ENCODE results near the gene PLD3. TPM values are rescaled to one million over a fixed set of nuclear protein-coding genes. Genes with fewer than 3 reads are reported as not detected.
"Not testable (repeated sequence)": the region's sequence is repeated elsewhere in the genome, so short reads cannot be mapped to it uniquely, and the experiment has no call there.

The PLD3 gene
- total RNA-seq, 1 donor from 2014 or later = 104 TPM

DNA sequence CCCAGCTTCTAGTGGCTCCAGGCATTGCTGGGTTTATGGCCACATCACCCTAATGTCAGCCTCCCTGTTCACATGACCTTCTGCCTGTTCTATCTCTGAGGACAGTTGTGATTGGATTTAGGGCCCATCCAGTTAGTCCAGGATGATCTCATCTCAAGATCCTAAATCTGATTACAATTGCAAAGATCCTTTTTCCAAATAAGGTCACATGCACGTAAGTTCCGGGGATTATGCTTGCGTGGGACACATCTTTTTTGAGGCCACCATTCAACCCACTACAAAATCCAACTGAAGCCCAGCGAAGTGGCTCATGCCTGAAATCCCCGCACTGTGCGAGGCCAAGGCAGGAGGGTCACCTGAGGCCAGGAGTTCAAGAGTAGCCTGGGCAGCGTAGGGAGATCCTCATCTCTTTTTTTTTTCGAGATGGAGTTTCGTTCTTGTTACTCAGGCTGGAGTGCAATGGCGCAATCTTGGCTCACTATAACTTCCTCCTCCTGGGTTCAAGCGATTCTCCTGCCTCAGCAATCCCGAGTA lies 12.3 kb downstream of the PLD3 start:
- ATAC-seq = no peak
- no peak for DNase-seq (ENCODE audit: low spot score)

DNA sequence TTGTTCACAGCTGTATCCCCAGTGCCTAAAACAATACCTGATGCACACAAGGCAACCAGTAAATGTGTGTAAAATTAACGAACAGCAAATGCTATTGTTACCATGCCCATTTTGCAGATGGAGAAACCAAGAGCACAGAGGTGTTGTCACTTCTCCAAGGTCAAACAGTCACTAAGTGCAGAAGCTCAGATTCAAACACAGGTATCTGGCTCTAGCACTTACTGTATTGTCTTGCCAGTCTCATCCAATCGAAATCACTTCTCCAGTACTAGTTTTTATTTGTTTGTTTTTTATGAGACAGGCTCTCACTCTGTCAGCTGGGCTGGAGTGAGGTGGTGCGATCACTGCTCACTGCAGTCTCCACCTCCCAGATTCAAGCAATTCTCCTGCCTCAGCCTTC lies 13.7 kb downstream of the PLD3 start:
- no peak for DNase-seq (ENCODE audit: low spot score)
- no peak for ATAC-seq

DNA sequence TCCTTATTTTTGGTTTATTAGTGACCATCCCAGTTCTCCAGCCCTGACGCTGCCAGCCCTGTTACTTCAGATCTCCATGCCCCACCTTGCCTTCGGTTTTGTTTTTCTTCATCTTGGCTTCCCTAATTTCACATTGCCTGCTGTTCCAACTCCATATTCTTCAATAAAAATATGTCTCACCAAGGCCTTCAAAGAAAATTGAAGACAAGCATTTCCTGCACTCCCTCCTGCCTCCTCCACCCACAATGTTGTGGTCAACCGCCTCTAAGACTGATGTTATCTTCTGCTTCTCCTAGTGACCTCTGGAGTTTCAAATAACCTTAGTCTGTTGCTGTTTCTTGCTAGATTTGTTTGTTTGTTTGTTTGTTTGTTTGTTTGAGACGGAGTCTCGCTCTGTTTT lies 14.6 kb downstream of the PLD3 start:
- ATAC-seq = no peak
- DNase-seq (ENCODE audit: low spot score) = no peak

DNA sequence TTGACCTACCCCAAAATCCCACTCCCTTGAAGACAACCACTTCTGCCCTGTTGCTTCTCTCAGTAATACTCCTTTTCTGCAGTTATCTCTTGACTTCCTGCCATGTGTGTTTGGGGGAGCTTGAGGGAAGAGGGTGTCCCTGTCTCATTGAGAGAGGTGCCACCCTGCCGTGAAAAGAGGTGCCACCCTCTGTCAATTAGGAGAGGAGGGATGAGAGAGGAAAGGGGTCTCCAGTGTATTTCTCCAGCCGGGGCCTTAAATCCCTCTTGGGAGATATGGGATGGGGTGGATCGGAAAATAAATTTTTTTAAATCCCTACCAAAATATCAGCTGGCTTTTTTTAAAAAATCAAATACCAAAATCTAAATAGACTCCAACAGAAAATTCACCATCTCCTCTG lies 16.5 kb downstream of the PLD3 start:
- ATAC-seq = no peak
- no peak for DNase-seq (ENCODE audit: low spot score)

DNA sequence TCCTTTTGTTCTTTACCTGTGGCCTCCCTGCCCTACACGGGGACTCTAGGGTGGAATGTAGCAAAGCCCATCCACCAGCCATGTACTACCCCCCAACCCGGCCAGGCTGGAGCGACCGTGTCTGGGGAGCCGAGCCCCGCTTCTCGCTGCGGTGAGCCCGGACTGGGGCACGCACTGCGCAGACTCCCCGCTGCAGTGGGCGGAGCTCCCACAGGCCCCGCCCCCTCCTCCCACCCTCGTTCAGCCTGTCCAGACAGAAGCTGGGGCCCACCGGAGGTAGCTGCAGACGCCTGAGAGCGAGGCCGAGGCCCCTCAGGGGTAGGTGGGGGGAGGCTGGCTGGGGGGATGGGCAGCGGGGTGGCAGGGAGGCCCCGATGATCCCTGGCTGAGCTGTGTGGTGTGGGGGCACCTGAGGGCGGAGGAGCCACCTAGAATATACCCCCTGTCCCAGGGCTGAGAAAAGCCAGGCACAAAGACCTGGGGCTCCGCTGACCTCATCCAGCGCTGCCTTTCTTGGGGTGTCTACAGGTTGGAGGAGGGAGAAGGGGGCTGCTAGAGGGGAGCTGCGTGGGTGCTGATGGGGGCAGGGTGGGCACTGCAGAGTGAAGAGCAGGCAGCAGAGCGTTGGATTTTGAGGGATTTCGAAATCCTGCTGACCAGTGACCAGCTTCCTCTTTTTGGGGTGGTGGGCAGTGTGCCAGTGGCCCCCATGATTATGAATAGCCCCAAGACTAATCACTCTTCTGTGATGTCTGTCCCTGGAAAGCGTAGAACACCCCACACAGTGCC lies 17.3 kb downstream of the PLD3 start:
- DNase-seq (ENCODE audit: low spot score) = no peak
- ATAC-seq = peak; percentile 55

DNA sequence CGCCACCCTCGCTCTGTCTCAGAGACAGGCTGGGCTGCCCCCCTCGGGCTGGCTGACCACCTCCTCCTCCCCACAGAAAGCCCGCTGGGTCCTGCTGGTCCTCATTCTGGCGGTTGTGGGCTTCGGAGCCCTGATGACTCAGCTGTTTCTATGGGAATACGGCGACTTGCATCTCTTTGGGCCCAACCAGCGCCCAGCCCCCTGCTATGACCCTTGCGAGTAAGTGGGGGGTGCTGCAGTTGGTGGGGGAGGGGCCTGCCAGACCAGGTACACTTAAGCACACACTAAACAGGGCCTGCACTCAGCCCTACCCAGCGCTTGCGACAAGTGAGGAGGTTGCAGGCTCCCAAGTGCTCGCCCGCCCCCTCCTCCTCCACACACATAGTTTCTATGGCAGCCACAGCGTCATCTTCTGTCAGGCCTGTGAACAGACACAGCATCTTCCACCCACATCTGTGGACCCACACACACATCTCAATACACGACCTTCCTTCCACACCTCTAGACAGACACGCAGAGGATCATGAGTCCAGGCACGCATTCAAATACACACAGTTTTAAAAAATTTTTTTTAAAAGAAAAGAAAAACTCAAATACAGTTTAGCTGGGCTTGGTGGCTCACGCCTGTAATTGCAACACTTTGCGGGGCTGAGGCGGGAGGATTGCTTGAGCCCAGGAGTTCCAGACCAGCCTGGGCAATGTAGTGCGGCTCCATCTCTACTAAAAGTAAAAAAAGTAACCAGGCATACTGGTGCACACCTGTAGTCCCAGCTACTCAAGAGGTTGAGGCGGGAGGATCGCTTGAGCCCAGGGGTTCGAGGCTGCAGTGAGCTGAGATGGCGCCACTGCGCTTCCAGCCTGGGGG lies 18.4 kb downstream of the PLD3 start:
- no peak for DNase-seq (ENCODE audit: low spot score)
- ATAC-seq = no peak

DNA sequence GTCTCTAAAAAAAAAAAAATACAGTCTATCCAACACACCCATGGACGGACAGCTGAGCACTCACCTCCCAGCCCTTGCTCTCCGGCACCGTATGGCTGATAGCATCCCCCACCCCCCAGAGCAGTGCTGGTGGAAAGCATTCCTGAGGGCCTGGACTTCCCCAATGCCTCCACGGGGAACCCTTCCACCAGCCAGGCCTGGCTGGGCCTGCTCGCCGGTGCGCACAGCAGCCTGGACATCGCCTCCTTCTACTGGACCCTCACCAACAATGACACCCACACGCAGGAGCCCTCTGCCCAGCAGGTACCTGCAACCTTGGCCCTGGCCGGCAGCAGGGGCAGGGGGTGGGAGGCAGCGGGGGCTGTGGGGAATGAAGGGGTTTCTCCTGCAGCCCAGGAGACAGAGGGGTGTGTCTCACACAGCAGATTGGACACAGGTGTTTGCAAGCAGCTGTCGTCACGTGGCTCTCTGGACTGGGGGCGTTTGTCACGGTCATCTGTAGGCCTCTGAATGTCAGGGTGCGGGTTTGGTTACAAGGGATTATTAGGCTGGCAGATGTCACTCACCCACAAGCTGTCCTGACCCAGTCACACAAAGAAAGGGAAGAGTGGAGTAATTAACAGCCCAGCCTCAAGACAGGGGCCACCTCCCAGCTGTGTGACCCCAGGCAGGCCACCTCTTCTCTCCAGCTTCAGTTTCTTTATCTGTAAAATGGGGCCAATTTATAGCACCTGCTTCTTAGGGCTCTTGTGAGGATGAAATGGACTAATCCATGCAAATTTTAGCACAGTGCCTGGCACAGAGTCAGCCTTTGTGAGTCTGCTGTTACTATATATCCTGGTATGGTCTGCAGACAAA lies 19.3 kb downstream of the PLD3 start:
- ATAC-seq (no peak), DNase-seq (ENCODE audit: low spot score) (no peak)

DNA sequence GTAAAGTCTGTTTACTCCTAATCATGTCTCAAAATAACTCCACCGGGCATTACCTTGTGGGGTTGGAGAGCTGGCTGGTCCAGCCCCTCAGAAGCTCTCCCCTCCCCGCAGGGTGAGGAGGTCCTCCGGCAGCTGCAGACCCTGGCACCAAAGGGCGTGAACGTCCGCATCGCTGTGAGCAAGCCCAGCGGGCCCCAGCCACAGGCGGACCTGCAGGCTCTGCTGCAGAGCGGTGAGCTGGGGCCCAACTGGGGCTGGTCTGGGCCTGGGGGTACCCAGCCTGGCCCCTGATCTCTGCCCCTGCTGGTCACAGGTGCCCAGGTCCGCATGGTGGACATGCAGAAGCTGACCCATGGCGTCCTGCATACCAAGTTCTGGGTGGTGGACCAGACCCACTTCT lies 21.3 kb downstream of the PLD3 start:
- DNase-seq (ENCODE audit: low spot score) (no peak), ATAC-seq (no peak)

DNA sequence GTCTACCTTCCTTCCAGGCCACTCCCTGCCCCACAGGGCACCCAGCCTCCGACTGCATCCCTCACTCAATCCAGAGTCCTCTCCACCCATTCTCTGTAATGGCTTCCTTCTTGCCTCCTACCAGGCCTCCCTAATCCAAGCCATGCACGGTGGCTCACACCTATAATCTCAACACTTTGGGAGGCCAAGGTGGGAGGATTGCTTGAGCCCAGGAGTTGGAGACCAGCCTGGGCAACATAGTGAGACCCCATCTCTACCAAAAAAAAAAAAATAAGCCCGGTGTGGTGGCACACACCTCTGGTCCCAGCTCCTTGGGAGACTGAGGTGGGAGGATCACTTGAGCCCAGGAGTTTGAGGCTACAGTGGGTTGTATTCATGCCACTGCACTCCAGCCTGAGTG lies 21.8 kb downstream of the PLD3 start:
- not testable (repeated sequence) for DNase-seq (ENCODE audit: low spot score); ATAC-seq

DNA sequence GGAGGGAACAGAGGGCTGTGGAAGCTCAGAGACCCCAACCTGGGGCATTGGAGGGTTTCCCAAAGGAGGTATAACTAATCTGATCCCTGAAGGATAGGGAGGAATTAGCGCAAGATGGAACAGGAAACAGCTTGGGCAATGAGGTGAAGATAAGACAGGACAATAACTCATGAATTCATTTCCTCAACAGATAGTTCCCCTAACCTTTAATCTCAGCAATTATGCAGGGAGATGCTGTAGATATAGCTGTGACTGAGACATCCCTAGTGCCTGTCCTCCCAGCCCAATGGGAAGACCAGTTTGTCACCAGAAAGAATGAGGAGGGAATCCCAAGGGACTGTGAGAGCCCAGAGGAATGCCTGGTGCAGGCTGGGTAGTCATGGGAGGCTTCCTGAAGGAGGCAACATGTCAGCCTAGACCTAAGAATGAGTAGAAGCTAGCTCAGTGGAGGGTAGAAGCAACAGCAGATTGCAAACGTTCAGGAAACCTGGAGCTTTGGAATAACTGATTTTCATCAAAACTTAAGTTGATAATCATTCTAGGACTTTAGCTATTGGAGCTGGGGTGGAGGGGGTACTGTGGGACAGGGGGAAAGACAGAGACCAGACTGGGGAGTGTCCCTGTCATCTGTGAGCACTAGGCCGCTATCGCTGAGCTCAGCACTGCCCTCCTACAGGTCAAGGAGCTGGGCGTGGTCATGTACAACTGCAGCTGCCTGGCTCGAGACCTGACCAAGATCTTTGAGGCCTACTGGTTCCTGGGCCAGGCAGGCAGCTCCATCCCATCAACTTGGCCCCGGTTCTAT lies 22.7 kb downstream of the PLD3 start:
- no peak for DNase-seq (ENCODE audit: low spot score)
- ATAC-seq = no peak

DNA sequence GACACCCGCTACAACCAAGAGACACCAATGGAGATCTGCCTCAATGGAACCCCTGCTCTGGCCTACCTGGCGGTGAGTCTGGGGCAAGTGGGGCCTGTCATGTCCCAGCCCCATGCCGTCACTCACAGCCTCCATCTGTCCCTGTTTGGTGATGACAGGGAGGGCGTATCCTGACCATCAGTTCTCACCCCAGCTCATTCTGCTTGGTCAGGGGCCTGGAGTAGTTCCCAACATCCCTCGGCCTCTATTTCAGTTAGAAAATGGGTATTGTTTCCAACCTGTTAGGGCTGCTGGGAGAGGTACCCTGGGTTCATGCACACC lies 23.3 kb downstream of the PLD3 start:
- ATAC-seq (no peak), DNase-seq (ENCODE audit: low spot score) (no peak)

DNA sequence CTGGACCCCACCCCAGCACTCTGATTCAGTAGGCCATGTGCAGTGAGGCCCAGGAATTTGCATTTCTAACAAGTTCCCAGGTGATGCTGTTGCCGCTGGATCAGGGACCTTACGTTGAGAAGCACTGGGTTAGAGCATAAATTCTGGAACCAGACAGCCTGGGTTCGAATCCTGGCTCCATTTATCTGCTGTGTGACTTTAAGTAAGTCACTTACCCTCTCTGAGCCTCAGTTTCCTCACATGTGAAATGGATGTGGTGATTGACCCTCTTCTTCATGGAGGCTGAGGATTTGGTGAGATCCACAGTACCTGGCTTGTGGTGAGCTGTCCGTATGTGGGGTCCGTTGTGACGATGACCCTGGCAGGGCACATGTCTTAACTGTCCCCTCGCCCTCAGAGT lies 25.6 kb downstream of the PLD3 start:
- ATAC-seq = no peak
- no peak for DNase-seq (ENCODE audit: low spot score)

DNA sequence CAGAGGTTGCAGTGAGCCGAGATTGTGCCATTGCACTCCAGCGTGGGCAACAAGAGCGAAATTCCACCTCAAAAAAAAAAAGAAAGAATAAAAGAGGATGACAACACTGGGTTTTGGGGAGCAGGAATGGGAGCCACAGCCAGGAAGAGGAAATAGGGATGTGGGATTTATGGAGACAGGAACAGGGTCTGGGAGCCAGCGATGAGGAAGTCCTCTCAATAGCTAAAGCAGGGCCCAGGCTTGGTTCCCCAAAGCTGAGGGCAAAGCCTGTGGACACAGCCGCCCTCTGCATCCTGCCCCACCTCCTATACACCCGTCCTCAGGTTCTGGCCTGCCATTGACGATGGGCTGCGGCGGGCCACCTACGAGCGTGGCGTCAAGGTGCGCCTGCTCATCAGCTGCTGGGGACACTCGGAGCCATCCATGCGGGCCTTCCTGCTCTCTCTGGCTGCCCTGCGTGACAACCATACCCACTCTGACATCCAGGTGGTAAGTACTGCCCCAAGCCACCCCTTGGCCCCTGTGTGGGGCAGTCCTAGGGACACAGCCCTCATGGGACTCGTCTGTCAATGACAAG lies 27.9 kb downstream of the PLD3 start:
- ATAC-seq = no peak

DNA sequence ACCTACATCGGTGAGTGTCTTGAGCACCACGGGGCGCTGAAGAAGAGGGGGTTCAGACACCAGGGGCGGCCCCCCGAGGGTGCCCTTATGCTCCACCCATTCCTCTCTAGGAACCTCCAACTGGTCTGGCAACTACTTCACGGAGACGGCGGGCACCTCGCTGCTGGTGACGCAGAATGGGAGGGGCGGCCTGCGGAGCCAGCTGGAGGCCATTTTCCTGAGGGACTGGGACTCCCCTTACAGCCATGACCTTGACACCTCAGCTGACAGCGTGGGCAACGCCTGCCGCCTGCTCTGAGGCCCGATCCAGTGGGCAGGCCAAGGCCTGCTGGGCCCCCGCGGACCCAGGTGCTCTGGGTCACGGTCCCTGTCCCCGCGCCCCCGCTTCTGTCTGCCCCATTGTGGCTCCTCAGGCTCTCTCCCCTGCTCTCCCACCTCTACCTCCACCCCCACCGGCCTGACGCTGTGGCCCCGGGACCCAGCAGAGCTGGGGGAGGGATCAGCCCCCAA lies 29.4 kb downstream of the PLD3 start:
- ATAC-seq (no peak), DNase-seq (ENCODE audit: low spot score) (no peak)

More for the DNA sequence above, 27.9 kb downstream of the PLD3 start:
- no peak for DNase-seq (ENCODE audit: low spot score)

DNA sequence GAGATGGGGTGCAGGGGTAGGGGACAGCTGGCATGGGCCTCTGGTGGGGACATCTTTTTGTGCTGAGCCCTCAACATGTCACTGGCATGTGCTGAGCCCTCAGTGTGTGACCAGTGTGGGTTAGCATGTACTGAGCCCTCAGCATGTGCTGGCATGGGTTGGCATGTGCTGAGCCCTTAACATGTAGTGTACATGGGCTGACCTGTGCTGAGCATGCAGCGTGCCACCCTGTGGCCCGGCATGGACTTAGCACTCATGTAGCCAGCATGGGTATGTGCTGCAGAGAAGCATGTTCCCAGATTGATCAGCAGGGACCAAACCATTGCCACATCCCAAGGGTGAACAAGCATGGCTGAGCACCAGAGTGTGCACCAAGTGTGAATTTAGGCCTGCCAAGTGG lies 30.0 kb downstream of the PLD3 start:
- no peak for DNase-seq (ENCODE audit: low spot score)
- peak; percentile 48 for ATAC-seq

DNA sequence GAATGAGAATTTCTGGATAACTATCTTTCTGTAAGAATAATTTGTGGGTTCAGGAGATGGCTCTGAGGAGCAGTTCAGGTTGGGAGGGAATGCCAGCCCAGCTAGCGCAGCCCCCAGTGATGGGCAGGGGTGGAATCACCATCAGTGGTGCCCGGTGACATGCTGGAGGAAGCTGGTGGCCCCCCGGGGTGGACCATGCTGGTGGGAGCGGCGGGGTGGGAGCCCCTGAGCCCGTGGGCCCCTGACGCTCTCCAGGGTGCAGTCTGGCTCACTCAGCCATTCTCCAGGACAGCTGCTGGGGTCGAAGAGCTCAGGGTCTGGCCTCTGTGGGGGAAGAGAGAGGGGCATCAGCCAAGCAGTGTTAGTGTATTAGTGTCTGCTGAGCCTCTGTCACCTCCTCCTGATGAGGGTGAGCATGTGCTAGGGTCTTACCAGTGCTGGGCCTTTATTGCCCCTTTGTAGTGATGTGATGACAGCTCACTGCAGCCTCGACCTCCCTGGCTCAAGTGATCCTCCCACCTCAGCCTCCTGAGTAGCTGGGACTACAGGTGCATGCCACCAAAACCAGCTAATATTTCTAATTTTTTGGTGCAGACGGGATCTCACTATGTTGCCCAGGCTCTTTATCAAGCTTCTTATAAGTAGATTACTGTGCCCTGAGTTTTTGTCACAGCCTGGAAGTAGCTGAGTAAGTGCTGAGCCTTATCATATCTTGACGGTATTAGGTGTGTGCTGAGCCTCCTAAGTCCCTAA lies 31.1 kb downstream of the PLD3 start:
- no peak for ATAC-seq
- no peak for DNase-seq (ENCODE audit: low spot score)

DNA sequence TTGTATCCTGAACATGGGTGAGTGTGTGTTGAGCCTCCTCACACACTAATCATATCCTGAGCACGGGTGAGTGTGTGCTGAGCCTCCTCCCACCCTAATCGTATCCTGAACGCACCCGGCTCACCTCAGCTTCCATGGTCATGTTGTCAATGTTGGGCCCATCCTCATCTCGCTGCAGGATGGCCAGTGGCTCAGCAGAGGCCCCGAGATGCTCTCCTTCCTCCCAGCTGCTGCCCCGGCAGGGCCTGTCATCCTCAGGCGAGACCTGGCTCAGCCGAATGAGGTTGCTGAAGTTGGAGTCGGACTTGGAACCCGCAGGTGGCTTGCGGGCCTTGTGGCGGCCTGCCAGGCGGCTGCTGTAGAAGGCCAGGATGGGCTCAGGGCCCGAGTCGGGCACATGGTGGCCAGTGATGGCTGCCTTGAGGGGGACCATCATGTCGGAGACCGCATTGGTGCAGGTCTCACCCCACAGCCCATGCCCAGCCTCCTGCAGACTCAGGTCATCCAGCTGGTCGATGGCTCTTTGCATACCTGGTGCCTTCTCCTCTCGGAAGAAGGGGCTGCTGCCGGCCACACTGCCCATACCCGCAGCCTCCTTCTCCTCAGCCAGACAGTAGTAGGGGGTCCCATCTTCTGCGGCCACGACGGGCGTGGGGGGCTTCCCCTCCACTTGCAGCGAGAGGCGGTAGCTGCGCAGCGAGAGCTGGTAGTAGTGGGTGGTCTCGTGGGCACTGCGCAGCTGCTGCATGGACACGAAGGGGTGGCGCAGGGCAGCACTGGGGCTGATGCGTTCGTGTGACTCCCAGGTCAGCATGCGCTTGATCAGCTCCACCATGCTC lies 31.9 kb downstream of the PLD3 start:
- ATAC-seq = no peak
- no peak for DNase-seq (ENCODE audit: low spot score)

DNA sequence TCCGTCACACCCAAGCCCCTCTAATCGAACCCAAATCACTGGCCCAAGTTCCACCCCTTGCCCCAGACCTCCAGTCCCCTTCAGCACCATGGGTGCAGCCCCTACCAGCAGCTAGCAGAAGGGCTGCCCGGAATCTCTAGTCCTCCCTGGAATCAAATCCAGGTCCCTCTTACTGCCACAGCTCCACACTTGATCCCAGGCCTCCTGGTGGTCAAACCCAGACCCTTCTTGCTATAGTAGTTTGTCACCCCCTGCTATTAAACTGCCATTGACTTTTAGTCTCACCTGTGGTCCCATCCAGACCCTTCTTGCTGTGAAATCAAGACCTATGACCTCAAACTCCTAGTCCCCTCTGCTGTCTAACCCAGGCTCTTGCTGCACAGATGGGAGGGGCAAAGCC lies 32.8 kb downstream of the PLD3 start:
- ATAC-seq (no peak), DNase-seq (ENCODE audit: low spot score) (no peak)

Measured in left lobe of liver (tissue), 2 donors.